Endothelial cell of umbilical vein (primary cell): ENCODE data around the gene EML1. TPM values are rescaled to one million over a fixed set of nuclear protein-coding genes. Genes with fewer than 3 reads are reported as not detected.
"Not testable (repeated sequence)": the region's sequence is repeated elsewhere in the genome, so short reads cannot be mapped to it uniquely, and the experiment has no call there.

Experiments
- BruUV-seq: library from RNA; stranded (reverse); fragments of 400-500 nt; replicated peaks from 2 replicates; lab custom pipeline; 2021; lab: Mats Ljungman, UMichigan
- CTCF ChIA-PET: fragments of 300-600, 350-600 bp; sonication (Branson Sonifier 250); formaldehyde crosslinking; loops from one replicate; lab custom pipeline; 2021; ENCODE audit warnings: antibody characterized with exemption, inconsistent platforms; lab: Charles Lee
- POLR2A ChIA-PET: fragments of 300-600, 350-600 bp; sonication (Branson Sonifier 250); formaldehyde crosslinking; loops from one replicate; lab custom pipeline; 2021; ENCODE audit warnings: antibody characterized with exemption, inconsistent platforms; lab: Charles Lee
- DNase-seq: peaks from one replicate; pipeline ENCODE4 v3.0.0-alpha.2; 2011; ENCODE audit warnings: low read depth, low spot score
- FAIRE-seq: peaks from 2 replicates; lab custom pipeline; 2011; peaks lifted over from hg19 to GRCh38; lab: Jason Lieb, UNC
- H2AFZ ChIP-seq: 2 replicates; pipeline ENCODE4 v1.6.0; 2012; ENCODE audit warnings: low read depth, low read length, control low read depth, inconsistent platforms
- H3K27ac ChIP-seq: 2 replicates; pipeline ENCODE4 v1.5.1; 2011; ENCODE audit warnings: low read depth, mild to moderate bottlenecking, control low read depth, low read length, moderate library complexity; ENCODE audit not compliant: insufficient read depth
- H3K27me3 ChIP-seq, 2 experiments: 2 replicates each; pipeline versions ENCODE4 v1.6.0 to v1.6.1; 2011; ENCODE audit warnings: low read length in 2 of 2, mixed read lengths in 1 of 2; ENCODE audit not compliant: control insufficient read depth in 2 of 2, insufficient read depth in 2 of 2
- H3K36me3 ChIP-seq, 2 experiments: 2 replicates in 1 of 2; 3 replicates in 1 of 2; pipeline ENCODE4 v1.5.1; 2011; ENCODE audit warnings: low read length in 2 of 2, mild to moderate bottlenecking in 1 of 2, moderate library complexity in 1 of 2; ENCODE audit not compliant: control insufficient read depth in 2 of 2, insufficient read depth in 2 of 2; ENCODE audit errors: extremely low read depth in 1 of 2
- H3K4me1 ChIP-seq: 3 replicates; pipeline ENCODE4 v1.5.1; 2011; ENCODE audit warnings: mild to moderate bottlenecking, low read length; ENCODE audit not compliant: control insufficient read depth, insufficient read depth; ENCODE audit errors: extremely low read depth
- H3K4me2 ChIP-seq: 2 replicates; pipeline ENCODE4 v1.6.1; 2011; ENCODE audit warnings: low read length, control low read depth, mixed read lengths; ENCODE audit not compliant: insufficient read depth
- H3K4me3 ChIP-seq, 3 experiments: fragments of 200-600 bp in 1 of 3; sonication (generic), shearing (Covaris generic) in 1 of 3; replicated peaks in 1 of 3; 2 replicates each; pipeline ENCODE4 v1.5.1; 2011 to 2016; ENCODE audit warnings: control low read depth in 3 of 3, low read length in 3 of 3, mild to moderate bottlenecking in 2 of 3, inconsistent platforms in 1 of 3, low read depth in 1 of 3, moderate library complexity in 1 of 3; ENCODE audit not compliant: insufficient read depth in 1 of 3
- H3K79me2 ChIP-seq: 2 replicates; pipeline ENCODE4 v1.6.0; 2012; ENCODE audit warnings: low read length, inconsistent platforms; ENCODE audit not compliant: control insufficient read depth, insufficient read depth
- H3K9ac ChIP-seq: replicated peaks from 2 replicates; pipeline ENCODE3; 2011; ENCODE audit warnings: low read length, control low read depth; ENCODE audit not compliant: insufficient read depth; ENCODE audit errors: extremely low read depth
- H3K9me1 ChIP-seq: replicated peaks from 3 replicates; pipeline ENCODE4 v1.6.0; 2011; ENCODE audit warnings: mild to moderate bottlenecking, low read length; ENCODE audit not compliant: control insufficient read depth, insufficient read depth; ENCODE audit errors: extremely low read depth
- H3K9me3 ChIP-seq: replicated peaks from 2 replicates; pipeline ENCODE4 v1.5.1; 2012; ENCODE audit warnings: low read length, inconsistent platforms; ENCODE audit not compliant: control insufficient read depth, insufficient read depth
- H4K20me1 ChIP-seq: replicated peaks from 2 replicates; pipeline ENCODE3; 2011; ENCODE audit warnings: mild to moderate bottlenecking, low read length; ENCODE audit not compliant: control insufficient read depth, insufficient read depth; ENCODE audit errors: extremely low read depth
- GATA2 ChIP-seq: IDR thresholded peaks from 2 replicates; pipeline ENCODE4 v1.7.0; 2011; ENCODE audit warnings: low read depth, mild to moderate bottlenecking, moderate library complexity, mixed read lengths, low read length; ENCODE audit not compliant: insufficient read length, insufficient read depth
- dilution Hi-C: fragments of 300-500 bp; cut with MboI; formaldehyde crosslinking; loops from one replicate; pipeline ENCODE4 v1.15.0; 2019; ENCODE audit warnings: low sequenced_read_pairs; ENCODE audit not compliant: extremely low pct_ligation_motif_present
- intact Hi-C: fragments of 100-400 bp; cut with micrococcal nuclease; formaldehyde crosslinking; loops from one replicate; pipeline ENCODE4 v1.10.0; 2022
- polyA plus RNA-seq, 4 experiments: library from polyadenylated mRNA; depleted of rRNA in 3 of 4; stranded (reverse) in 3 of 4; unstranded in 1 of 4; fragments of >200 nt; gene quantifications; 2 replicates each; pipeline versions ENCODE4 v1.2.1 to v1.2.3, GENCODE V29; 2011 to 2012; ENCODE audit warnings: missing spikeins in 1 of 4
- total RNA-seq: library from RNA; stranded (reverse); gene quantifications from 2 replicates; pipeline ENCODE4 v1.2.3, GENCODE V29; 2021
- TF ChIP-seq, protein P1 (sequence below), 2 donors: IDR thresholded peaks; 1 replicate in 1 of 2; 2 replicates in 1 of 2; pipeline ENCODE4 v1.5.1; 2011; ENCODE audit warnings: low read length in 2 of 2, mild to moderate bottlenecking in 2 of 2, moderate library complexity in 2 of 2, control low read depth in 1 of 2, inconsistent platforms in 1 of 2, low read depth in 1 of 2; ENCODE audit not compliant: insufficient read depth in 1 of 2; ENCODE audit errors: extremely low read depth in 1 of 2

The EML1 gene
- total and polyA plus RNA-seq, 2 donors (not counting 3 experiments of a cell fraction or from before 2014, with no cell fraction given) = 22.9 to 33.0 TPM

DNA sequence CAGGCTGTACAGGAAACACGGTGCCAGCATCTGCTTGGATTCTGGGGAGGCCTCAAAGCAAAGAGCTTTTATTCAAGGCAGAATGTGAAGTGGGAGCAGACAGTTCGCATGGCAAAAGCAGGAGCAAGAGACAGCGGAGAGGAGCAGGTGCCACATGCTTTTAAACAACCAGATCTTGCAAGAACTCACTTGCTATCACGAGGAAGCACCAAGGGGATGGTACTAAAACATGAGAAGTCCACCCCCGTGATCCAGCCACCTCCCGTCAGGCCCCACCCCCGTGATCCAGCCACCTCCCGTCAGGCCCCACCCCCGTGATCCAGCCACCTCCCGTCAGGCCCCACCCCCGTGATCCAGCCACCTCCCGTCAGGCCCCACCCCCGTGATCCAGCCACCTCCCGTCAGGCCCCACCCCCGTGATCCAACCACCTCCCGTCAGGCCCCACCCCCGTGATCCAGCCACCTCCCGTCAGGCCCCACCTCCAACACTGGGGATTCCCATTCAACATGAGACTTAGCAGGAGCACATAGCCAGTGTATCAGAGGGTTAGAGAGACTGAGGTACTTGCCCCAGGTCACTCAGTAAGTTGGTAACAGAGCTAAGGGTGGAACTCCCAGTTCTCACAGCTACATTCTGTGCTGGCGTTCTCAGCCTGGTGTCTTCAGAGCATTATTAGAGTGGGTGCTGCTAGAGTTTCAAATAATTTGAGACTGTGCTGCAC, 156.0 kb downstream of the EML1 start:
- H4K20me1 ChIP-seq, dilution Hi-C loops, DNase-seq, H3K27ac ChIP-seq, BruUV-seq, H3K9ac ChIP-seq, H3K9me3 ChIP-seq, H3K9me1 ChIP-seq, POLR2A ChIA-PET, H3K4me2 ChIP-seq, H3K79me2 ChIP-seq, H3K4me1 ChIP-seq, H3K36me3 ChIP-seq, H3K4me3 ChIP-seq, FAIRE-seq, H3K27me3 ChIP-seq, H2AFZ ChIP-seq: not testable (repeated sequence)
- CTCF ChIA-PET = interaction anchor here (1.0 to 2.0 kb wide), 2 partner anchors 14 to 261 kb away, joined by 3 to 5 read pairs; no protein-coding TSS in a partner anchor
- intact Hi-C loops = loop anchor here (5.0 kb wide), 1 partner anchor 427 kb away; no protein-coding TSS in a partner anchor

DNA sequence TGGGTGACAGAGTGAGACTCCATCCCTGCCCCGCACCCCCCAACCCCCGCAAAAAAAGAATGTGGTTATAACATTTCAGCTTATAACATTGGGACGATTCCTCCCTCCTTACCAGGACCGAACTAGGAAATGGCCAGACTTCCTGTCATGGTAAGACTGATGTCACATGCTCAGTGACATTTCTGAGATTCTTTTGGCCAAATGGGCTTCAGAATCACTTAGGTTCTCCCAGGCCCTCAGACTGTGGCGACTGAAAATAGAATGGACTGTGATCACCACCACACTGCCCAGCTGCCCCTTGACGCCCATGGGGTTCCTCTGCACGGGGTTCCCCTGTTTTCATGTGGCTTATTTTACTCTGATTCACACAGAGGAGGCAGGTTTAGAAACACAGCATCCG, 157.0 kb downstream of the EML1 start:
- Histone ChIP-seq H3K4me2 (no peak overlapping the region), H3K27me3 (no peaks in the 10 kb centered on the region), H4K20me1 (no peaks in the 10 kb centered on the region), H3K4me1 (no peaks in the 10 kb centered on the region), H3K27ac (no peak overlapping the region), H3K9me3 (no peaks in the 10 kb centered on the region), H3K79me2 (no peaks in the 10 kb centered on the region), H3K9ac (no peak overlapping the region), H3K36me3 (no peaks in the 10 kb centered on the region), H3K4me3 (no peak overlapping the region), H2AFZ (no peak overlapping the region), H3K9me1 (no peaks in the 10 kb centered on the region)
- FAIRE-seq (no peak), DNase-seq (no peak)
- no TSS peak for BruUV-seq
- POLR2A ChIA-PET = no interaction called here
- dilution Hi-C loops (no loop called here), intact Hi-C loops (no loop called here)
- CTCF ChIA-PET = no interaction called here
- TF ChIP-seq, protein P1, sequence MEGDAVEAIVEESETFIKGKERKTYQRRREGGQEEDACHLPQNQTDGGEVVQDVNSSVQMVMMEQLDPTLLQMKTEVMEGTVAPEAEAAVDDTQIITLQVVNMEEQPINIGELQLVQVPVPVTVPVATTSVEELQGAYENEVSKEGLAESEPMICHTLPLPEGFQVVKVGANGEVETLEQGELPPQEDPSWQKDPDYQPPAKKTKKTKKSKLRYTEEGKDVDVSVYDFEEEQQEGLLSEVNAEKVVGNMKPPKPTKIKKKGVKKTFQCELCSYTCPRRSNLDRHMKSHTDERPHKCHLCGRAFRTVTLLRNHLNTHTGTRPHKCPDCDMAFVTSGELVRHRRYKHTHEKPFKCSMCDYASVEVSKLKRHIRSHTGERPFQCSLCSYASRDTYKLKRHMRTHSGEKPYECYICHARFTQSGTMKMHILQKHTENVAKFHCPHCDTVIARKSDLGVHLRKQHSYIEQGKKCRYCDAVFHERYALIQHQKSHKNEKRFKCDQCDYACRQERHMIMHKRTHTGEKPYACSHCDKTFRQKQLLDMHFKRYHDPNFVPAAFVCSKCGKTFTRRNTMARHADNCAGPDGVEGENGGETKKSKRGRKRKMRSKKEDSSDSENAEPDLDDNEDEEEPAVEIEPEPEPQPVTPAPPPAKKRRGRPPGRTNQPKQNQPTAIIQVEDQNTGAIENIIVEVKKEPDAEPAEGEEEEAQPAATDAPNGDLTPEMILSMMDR (IDR thresholded peaks at IDR 0.05; ENCODE audit: extremely low read depth in 1 of 2, insufficient read depth in 1 of 2, low read depth in 1 of 2, low read length in 2 of 2) = no peak
- TF ChIP-seq GATA2 = no peak
